Mucosa of gallbladder (tissue), 1 donor: ENCODE results near the gene HRCT1. TPM values are rescaled to one million over a fixed set of nuclear protein-coding genes. Genes with fewer than 3 reads are reported as not detected.
"Not testable (repeated sequence)": the region's sequence is repeated elsewhere in the genome, so short reads cannot be mapped to it uniquely, and the experiment has no call there.

Experiments
- DNase-seq: peaks from one replicate; pipeline ENCODE4 v3.0.0-alpha.2; 2020; ENCODE audit warnings: low spot score
- total RNA-seq: library from RNA; stranded (reverse); gene quantifications from one replicate; pipeline ENCODE4 v1.2.1, GENCODE V29; 2021
- donor health status: DM: no; HTN: no; CAD: no.

HRCT1 gene
- total RNA-seq, 1 donor from 2014 or later: 2.0 TPM

- DNase-seq: no peak
These were observed 11.3 kb downstream of the HRCT1 start for GRCh38 chr9:35917261-35917660.

DNA sequence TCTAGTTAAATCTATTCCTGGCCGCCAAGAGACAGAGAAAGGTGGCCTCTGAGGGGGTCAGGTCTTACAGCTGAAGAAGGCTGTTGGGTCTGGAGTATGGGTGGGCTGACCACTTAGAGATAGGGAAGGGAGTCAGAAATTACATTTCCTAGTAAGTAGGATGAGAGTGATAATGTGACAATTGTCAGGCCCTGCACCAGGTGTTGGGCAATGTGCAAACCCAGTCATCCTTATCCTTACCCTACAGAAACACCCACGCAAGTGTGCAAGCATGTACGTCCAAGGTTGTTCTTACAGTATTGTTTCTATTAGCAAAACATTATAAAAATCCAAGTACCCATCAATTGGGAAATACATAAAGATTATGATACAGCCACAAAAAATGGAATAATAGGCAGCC lies 12.8 kb downstream of the HRCT1 start:
- DNase-seq: no peak

DNA sequence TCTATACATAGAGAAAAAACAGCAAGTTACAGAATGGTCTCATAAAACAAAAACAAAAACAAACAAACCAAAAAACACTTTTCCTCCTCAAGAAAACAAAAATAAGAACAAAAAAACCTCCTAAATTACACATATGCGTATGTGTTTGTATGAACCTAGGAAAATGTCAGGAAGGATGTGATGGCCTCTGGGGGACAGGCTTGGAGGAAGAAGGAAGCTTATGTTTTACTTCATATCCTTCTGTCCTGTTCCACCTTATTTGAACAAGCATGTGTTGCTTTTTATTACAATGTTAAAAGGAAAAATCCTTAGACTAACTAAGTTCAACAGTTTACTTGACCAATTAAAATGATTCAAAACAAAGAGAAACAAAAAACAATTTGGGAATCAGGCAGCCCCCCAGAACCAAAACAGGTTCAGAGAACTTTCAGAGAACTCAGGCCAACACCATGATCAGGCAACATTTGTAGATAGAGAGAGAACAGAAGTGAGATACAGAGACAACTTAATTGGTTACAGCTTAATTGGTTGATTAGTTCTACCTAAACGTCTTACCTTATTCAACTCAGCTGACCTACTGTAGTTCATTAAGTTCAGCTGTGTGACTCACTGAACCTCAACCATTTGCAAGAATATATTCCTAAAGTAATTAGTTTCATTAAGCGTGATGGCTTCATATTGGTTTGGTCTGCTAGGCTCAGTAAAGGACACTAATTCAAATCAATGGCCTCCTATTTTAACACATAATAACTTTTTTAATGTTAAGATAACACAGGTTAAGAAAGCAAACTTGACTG lies 13.4 kb downstream of the HRCT1 start:
- DNase-seq: no peak

DNA sequence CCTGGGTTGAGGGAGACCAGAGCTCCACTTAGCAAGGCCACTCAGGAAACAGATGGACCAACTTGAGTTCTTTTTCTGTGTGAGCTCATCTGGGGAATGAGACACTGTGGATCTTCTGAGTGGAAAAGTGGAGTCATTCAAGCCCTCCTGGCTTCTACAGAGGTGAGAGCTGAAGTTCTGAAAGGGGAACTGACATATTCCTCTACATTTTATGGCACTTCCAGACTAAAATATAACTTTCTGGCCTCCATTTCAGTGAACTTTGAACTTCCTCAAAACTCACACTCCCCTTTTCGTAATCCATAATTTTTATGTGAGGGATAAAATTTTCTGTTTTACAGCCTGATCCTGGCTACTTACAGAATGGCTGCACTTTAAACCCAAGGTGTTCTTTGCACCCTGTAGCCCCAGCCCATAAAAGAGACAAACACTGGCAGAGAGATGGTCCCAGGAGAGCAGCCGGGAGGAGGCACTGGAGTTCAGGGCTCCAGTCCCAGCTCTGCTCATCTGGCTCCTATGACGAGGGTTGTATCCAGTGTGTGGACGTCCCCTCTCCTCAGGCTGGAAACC lies 14.1 kb downstream of the HRCT1 start:
- no peak for DNase-seq

GRCh38 chr9:35923598-35923926 lies 17.6 kb downstream of the HRCT1 start:
- DNase-seq: no peak

DNA sequence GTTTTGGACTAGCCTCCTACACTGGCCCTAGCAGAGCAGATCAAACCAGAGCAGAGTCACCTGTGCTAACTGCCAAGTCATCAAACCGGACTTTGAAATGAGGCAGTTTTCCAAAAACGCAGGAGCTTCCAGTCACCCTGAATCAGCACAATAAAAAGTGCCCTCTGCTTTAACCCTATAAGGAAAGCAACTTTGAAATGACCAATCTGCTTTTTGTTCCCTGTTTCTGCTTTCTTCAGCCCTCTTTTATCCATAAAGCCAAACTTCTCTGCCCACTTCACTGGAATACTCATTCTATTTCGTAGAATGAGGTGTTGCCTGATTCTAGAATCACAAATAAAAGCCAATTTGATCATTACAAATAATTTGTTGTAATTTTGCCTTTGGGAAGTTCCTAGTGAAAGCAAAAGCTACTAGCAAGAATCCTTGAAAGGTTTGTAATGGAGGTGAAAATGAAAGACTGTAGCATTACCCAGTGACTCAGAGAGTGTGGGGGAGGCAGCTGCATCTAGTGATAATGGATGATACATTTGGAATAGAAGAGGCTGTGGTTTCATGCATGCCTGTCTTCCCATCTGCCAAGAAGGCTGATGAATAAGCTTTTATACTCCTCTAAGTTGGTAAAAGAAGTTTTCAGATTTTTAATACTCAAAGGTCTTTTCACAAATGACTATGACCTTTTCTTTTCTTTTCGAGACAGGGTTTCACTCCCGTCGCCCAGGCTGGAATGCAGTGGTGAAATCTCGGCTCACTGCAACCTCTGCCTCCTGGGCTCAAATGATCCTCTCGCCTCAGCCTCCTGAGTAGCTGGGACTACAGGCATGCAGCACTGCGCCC lies 18.1 kb downstream of the HRCT1 start:
- DNase-seq: peak; percentile 62

DNA sequence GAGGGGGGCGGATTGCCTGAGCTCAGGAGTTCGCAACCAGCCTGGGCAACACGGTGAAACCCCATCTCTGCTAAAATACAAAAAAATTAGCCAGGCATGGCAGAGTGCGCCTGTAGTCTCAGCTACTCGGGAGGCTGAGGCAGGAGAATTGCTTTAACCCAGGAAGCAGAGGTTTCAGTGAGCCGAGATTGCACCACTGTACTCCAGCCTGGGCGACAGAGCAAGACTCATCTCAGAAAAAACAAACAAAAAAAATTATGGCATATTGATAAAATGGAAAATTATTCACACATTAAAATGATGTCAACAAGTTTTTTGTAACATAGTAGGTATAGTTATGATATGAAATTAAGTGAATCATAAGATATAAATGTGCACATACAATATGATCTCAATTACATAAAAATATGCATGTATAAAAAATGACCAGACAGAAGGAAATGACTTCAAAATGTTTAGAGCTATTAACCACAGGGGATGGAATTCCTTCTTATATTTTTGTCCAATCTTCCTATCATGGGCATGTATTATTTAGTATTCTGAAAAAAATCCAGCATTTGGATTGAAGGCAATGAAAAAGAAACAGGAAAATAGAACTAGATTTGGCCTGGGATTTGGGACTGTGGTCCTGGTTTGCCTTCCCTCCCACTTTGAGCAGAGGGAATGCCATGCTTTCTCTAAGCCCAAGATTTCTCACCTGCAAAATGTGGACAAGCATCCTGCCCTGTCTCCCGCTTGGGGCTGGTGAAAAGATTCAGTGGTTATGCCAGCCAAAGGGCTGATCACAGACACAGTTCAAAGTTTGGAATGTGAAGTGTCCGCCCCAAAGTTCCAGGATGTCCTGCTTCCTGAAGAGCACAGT lies 22.8 kb downstream of the HRCT1 start:
- no peak for DNase-seq

GRCh38 chr9:35929453-35929718 lies 23.4 kb downstream of the HRCT1 start:
- DNase-seq: no peak

DNA sequence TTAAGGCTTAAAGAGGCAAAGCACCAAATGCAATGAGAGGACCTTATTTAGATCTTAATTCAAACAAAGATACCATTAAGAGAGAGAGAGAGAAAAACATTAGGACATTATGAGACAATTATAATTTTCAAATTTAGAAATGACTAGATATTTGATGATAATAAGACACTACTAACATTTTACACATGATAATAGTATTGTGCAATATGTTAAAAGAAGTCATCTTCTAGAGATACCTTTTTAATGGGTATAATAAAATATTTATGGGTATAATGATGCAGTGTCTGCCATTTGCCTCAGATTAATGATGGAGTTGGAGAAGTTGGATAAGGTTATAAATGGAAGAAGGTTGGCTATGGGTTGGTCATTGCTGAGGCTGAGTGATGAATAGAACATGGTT lies 24.5 kb downstream of the HRCT1 start:
- DNase-seq: no peak

- DNase-seq: no peak
These were observed 25.0 kb downstream of the HRCT1 start for GRCh38 chr9:35930989-35931388.

- no peak for DNase-seq
These were observed 26.7 kb downstream of the HRCT1 start for GRCh38 chr9:35932735-35933134.

- DNase-seq: no peak
These were observed 27.6 kb downstream of the HRCT1 start for GRCh38 chr9:35933550-35934067.

- DNase-seq: not testable (repeated sequence)
These were observed 28.1 kb downstream of the HRCT1 start for GRCh38 chr9:35934069-35934468.

DNA sequence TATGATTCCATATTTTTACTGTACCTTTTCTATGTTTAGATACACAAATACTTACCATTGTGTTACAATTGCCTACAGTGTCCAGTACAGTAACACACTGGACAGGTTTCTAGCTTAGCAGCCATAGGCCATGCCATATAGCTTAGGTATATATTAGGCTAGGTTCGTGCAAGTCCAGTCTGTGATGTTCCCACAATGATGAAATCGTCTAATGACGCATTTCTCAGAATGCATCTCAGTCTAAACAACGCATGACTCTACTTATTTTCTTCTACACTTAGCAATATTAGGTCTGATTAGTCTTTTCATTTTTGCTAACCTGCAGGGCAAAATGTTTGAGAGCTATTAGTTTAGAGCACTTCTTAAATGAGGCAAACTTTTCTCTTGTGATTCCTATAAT lies 29.3 kb downstream of the HRCT1 start:
- DNase-seq: no peak

GRCh38 chr9:35935755-35936509 lies 29.9 kb downstream of the HRCT1 start:
- no peak for DNase-seq

GRCh38 chr9:35937227-35937626 lies 31.2 kb downstream of the HRCT1 start:
- no peak for DNase-seq

DNA sequence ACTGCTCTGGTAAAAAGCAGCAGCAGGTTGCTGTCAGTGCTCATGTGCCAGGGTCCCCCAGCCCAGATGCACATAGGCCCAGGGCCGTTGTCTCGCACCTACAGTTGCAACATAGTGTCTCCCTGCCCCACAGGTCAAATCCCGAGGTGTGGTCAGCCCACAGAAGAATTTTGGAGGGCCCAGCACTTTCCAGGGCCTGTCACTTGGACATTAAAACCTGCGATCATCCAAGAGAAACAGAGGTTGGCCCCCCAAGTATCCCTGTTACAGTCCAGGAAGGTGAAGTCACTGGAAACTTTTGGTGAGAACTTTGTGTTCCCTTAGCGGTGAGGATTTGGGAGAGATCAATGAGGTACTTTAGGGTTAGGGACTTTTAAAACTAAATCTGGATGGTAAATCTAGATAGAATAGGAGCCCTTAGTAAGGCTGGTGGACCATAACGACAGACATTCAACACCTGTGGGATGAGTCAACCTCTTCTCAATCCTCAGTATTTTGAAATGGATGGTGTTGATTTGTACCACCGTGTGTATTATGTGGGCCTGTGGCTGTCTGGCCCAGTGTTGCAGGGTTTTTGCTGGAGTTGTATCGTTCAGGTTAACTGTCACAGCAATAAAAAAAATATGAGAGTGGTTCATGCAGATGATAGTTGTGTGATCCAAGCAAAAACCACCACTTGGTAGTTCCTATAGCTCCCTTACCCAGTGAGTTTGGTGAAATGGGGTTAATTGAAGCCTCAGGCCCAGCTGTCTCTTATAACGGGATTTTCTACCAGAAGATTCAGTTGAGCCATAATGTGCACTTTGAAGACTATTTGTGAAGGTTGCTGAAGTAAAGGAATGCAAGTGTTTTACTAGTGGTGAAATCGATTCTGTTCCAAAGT lies 32.7 kb downstream of the HRCT1 start:
- DNase-seq: no peak

DNA sequence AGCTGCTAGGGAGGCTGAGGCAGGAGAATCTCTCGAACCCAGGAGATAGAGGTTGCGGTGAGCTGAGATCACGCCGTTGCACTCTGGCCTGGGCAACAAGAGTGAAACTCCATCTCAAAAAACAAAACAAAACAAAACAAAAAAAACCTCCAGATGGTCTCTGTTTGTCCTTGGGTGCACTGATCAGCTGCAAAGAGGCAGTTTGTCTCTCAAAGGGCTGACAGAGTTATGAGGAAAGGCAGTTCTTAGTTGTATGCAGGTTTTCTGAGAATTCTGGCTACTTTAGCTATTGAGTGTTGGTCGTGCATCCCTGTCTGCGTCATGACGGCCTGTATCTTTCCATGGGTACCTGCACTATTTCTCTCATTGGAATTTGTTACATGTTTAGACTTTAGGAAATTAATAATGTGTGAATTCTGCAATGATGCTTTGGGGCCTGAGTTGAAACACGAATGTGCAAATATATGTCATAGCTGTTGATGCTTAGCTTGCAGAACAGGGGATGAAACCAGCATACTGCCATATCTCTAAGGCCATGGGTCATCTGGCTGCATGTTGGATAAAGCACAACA lies 33.8 kb downstream of the HRCT1 start:
- DNase-seq: no peak

GRCh38 chr9:35940458-35941407 lies 34.7 kb downstream of the HRCT1 start:
- DNase-seq: no peak
